ENCODE results near the gene HACD4.

Gene HACD4

GRCh38 chr9:21031091-21031807, at the start of gene HACD4:
HACD4 (minus strand) TSS chr9:21031640; CDS start chr9:21031590, 50 bp downstream.
- Histone ChIP-seq H3K27ac (ENCODE audit: low read depth, low read length) (peak within 1 kb of the TSS; percentile 65), H3K4me3 (ENCODE audit: low read depth, low read length) (peak within 1 kb of the TSS; percentile 62), H3K27me3 (ENCODE audit: control insufficient read depth, insufficient read depth, low read length) (peaks cover 4% of the 10 kb centered on the region; the same call in 1 of the 2 replicates), H3K9ac (ENCODE audit: low read length) (peak within 1 kb of the TSS; percentile 61), H3K36me3 (ENCODE audit: control insufficient read depth, insufficient read depth, low read length) (no peaks in the 10 kb centered on the region), H3K9me3 (ENCODE audit: control insufficient read depth, insufficient read depth, low read depth, low read length) (no peaks in the 10 kb centered on the region), H3K4me1 (ENCODE audit: control insufficient read depth, insufficient read depth, low read length) (peaks cover 14% of the 10 kb centered on the region)

- H3K27ac ChIP-seq (ENCODE audit: low read depth, low read length) = no peak overlapping the region
- no peak overlapping the region for H3K9ac ChIP-seq (ENCODE audit: low read length)
- H3K4me1 ChIP-seq (ENCODE audit: control insufficient read depth, insufficient read depth, low read length) = no peaks in the 10 kb centered on the region
- no peak overlapping the region for H3K4me3 ChIP-seq (ENCODE audit: low read depth, low read length)
- no peaks in the 10 kb centered on the region for H3K27me3 ChIP-seq (ENCODE audit: control insufficient read depth, insufficient read depth, low read length)
- no peaks in the 10 kb centered on the region for H3K36me3 ChIP-seq (ENCODE audit: control insufficient read depth, insufficient read depth, low read length)
- H3K9me3 ChIP-seq (ENCODE audit: control insufficient read depth, insufficient read depth, low read depth, low read length) = no peaks in the 10 kb centered on the region
These were observed 49.4 kb upstream of the HACD4 start for GRCh38 chr9:21080793-21081192.

GRCh38 chr9:21078702-21079101, 47.3 kb upstream of the HACD4 start:
- no peaks in the 10 kb centered on the region for H3K4me1 ChIP-seq (ENCODE audit: control insufficient read depth, insufficient read depth, low read length)
- no peak overlapping the region for H3K9ac ChIP-seq (ENCODE audit: low read length)
- H3K9me3 ChIP-seq (ENCODE audit: control insufficient read depth, insufficient read depth, low read depth, low read length) = no peaks in the 10 kb centered on the region
- H3K27me3 ChIP-seq (ENCODE audit: control insufficient read depth, insufficient read depth, low read length) = no peaks in the 10 kb centered on the region
- H3K27ac ChIP-seq (ENCODE audit: low read depth, low read length) = no peak overlapping the region
- H3K36me3 ChIP-seq (ENCODE audit: control insufficient read depth, insufficient read depth, low read length) = no peaks in the 10 kb centered on the region
- H3K4me3 ChIP-seq (ENCODE audit: low read depth, low read length) = no peak overlapping the region

GRCh38 chr9:21077781-21078180, 46.3 kb upstream of the HACD4 start, which contains the start of gene IFNB1:
IFNB1 (minus strand) TSS chr9:21077942; CDS start chr9:21077869, 73 bp downstream.
- Histone ChIP-seq H3K27me3 (ENCODE audit: control insufficient read depth, insufficient read depth, low read length) (no peaks in the 10 kb centered on the region), H3K9me3 (ENCODE audit: control insufficient read depth, insufficient read depth, low read depth, low read length) (no peaks in the 10 kb centered on the region), H3K4me1 (ENCODE audit: control insufficient read depth, insufficient read depth, low read length) (no peaks in the 10 kb centered on the region), H3K4me3 (ENCODE audit: low read depth, low read length) (no peak within 1 kb of the TSS), H3K36me3 (ENCODE audit: control insufficient read depth, insufficient read depth, low read length) (no peaks in the 10 kb centered on the region), H3K27ac (ENCODE audit: low read depth, low read length) (no peak within 1 kb of the TSS), H3K9ac (ENCODE audit: low read length) (no peak within 1 kb of the TSS)

GRCh38 chr9:21075484-21075883, 44.0 kb upstream of the HACD4 start:
- Histone ChIP-seq H3K9me3 (ENCODE audit: control insufficient read depth, insufficient read depth, low read depth, low read length) (no peaks in the 10 kb centered on the region), H3K4me1 (ENCODE audit: control insufficient read depth, insufficient read depth, low read length) (peaks cover under 1% of the 10 kb centered on the region; the same call in 1 of the 2 replicates), H3K36me3 (ENCODE audit: control insufficient read depth, insufficient read depth, low read length) (no peaks in the 10 kb centered on the region), H3K27me3 (ENCODE audit: control insufficient read depth, insufficient read depth, low read length) (no peaks in the 10 kb centered on the region), H3K27ac (ENCODE audit: low read depth, low read length) (no peak overlapping the region), H3K9ac (ENCODE audit: low read length) (no peak overlapping the region), H3K4me3 (ENCODE audit: low read depth, low read length) (no peak overlapping the region)

- H3K27ac ChIP-seq (ENCODE audit: low read depth, low read length) = no peak overlapping the region
These were observed 39.5 kb upstream of the HACD4 start for GRCh38 chr9:21070906-21071305.

GRCh38 chr9:21070171-21070571, 38.7 kb upstream of the HACD4 start:
- Histone ChIP-seq H3K9ac (ENCODE audit: low read length) (no peak overlapping the region), H3K4me3 (ENCODE audit: low read depth, low read length) (no peak overlapping the region)

More at GRCh38 chr9:21070906-21071305, 39.5 kb upstream of the HACD4 start:
- no peaks in the 10 kb centered on the region for H3K36me3 ChIP-seq (ENCODE audit: control insufficient read depth, insufficient read depth, low read length)
- H3K9me3 ChIP-seq (ENCODE audit: control insufficient read depth, insufficient read depth, low read depth, low read length) = no peaks in the 10 kb centered on the region
- no peaks in the 10 kb centered on the region for H3K27me3 ChIP-seq (ENCODE audit: control insufficient read depth, insufficient read depth, low read length)
- no peak overlapping the region for H3K4me3 ChIP-seq (ENCODE audit: low read depth, low read length)
- peaks cover 7% of the 10 kb centered on the region for H3K4me1 ChIP-seq (ENCODE audit: control insufficient read depth, insufficient read depth, low read length)
- H3K9ac ChIP-seq (ENCODE audit: low read length) = no peak overlapping the region

GRCh38 chr9:21060919-21061561, 29.6 kb upstream of the HACD4 start:
- no peaks in the 10 kb centered on the region for H3K9me3 ChIP-seq (ENCODE audit: control insufficient read depth, insufficient read depth, low read depth, low read length)
- no peaks in the 10 kb centered on the region for H3K36me3 ChIP-seq (ENCODE audit: control insufficient read depth, insufficient read depth, low read length)
- no peaks in the 10 kb centered on the region for H3K27me3 ChIP-seq (ENCODE audit: control insufficient read depth, insufficient read depth, low read length)
- H3K27ac ChIP-seq (ENCODE audit: low read depth, low read length) = no peak overlapping the region
- no peak overlapping the region for H3K4me3 ChIP-seq (ENCODE audit: low read depth, low read length)
- no peaks in the 10 kb centered on the region for H3K4me1 ChIP-seq (ENCODE audit: control insufficient read depth, insufficient read depth, low read length)
- H3K9ac ChIP-seq (ENCODE audit: low read length) = no peak overlapping the region

More at GRCh38 chr9:21070171-21070571, 38.7 kb upstream of the HACD4 start:
- peaks cover 7% of the 10 kb centered on the region for H3K4me1 ChIP-seq (ENCODE audit: control insufficient read depth, insufficient read depth, low read length)
- no peak overlapping the region for H3K27ac ChIP-seq (ENCODE audit: low read depth, low read length)
- H3K36me3 ChIP-seq (ENCODE audit: control insufficient read depth, insufficient read depth, low read length) = no peaks in the 10 kb centered on the region
- no peaks in the 10 kb centered on the region for H3K27me3 ChIP-seq (ENCODE audit: control insufficient read depth, insufficient read depth, low read length)
- H3K9me3 ChIP-seq (ENCODE audit: control insufficient read depth, insufficient read depth, low read depth, low read length) = no peaks in the 10 kb centered on the region

GRCh38 chr9:21056931-21057330, 25.5 kb upstream of the HACD4 start:
- Histone ChIP-seq H3K4me3 (ENCODE audit: low read depth, low read length) (no peak overlapping the region), H3K27ac (ENCODE audit: low read depth, low read length) (no peak overlapping the region), H3K36me3 (ENCODE audit: control insufficient read depth, insufficient read depth, low read length) (no peaks in the 10 kb centered on the region), H3K9ac (ENCODE audit: low read length) (no peak overlapping the region), H3K4me1 (ENCODE audit: control insufficient read depth, insufficient read depth, low read length) (no peaks in the 10 kb centered on the region), H3K9me3 (ENCODE audit: control insufficient read depth, insufficient read depth, low read depth, low read length) (no peaks in the 10 kb centered on the region), H3K27me3 (ENCODE audit: control insufficient read depth, insufficient read depth, low read length) (no peaks in the 10 kb centered on the region)

- Histone ChIP-seq H3K36me3 (ENCODE audit: control insufficient read depth, insufficient read depth, low read length) (no peaks in the 10 kb centered on the region), H3K9ac (ENCODE audit: low read length) (no peak overlapping the region), H3K4me3 (ENCODE audit: low read depth, low read length) (no peak overlapping the region), H3K4me1 (ENCODE audit: control insufficient read depth, insufficient read depth, low read length) (no peaks in the 10 kb centered on the region), H3K27ac (ENCODE audit: low read depth, low read length) (no peak overlapping the region), H3K9me3 (ENCODE audit: control insufficient read depth, insufficient read depth, low read depth, low read length) (no peaks in the 10 kb centered on the region), H3K27me3 (ENCODE audit: control insufficient read depth, insufficient read depth, low read length) (no peaks in the 10 kb centered on the region)
These were observed 22.4 kb upstream of the HACD4 start for GRCh38 chr9:21053851-21054250.

GRCh38 chr9:21047281-21047691, 15.8 kb upstream of the HACD4 start:
- no peaks in the 10 kb centered on the region for H3K27me3 ChIP-seq (ENCODE audit: control insufficient read depth, insufficient read depth, low read length)
- no peak overlapping the region for H3K4me3 ChIP-seq (ENCODE audit: low read depth, low read length)
- no peaks in the 10 kb centered on the region for H3K9me3 ChIP-seq (ENCODE audit: control insufficient read depth, insufficient read depth, low read depth, low read length)
- no peak overlapping the region for H3K9ac ChIP-seq (ENCODE audit: low read length)
- no peaks in the 10 kb centered on the region for H3K4me1 ChIP-seq (ENCODE audit: control insufficient read depth, insufficient read depth, low read length)
- no peak overlapping the region for H3K27ac ChIP-seq (ENCODE audit: low read depth, low read length)
- no peaks in the 10 kb centered on the region for H3K36me3 ChIP-seq (ENCODE audit: control insufficient read depth, insufficient read depth, low read length)

Measured in HUES6 (cell line).